GM18519 (cell line): ENCODE measurements around the gene ENSA.
A peak's percentile ranks its signal among the peaks of the same experiment; 100 is the strongest.
"Not testable (repeated sequence)": the region's sequence is repeated elsewhere in the genome, so short reads cannot be mapped to it uniquely, and the experiment has no call there.

Source experiments
- ATAC-seq: cut with Tn5 transposase; IDR thresholded peaks from one replicate; pipeline ENCODE4 v1.9.1; 2021; ENCODE audit warnings: mild to moderate bottlenecking, moderate library complexity; ENCODE audit not compliant: unreplicated experiment, low FRiP score

Gene ENSA

DNA sequence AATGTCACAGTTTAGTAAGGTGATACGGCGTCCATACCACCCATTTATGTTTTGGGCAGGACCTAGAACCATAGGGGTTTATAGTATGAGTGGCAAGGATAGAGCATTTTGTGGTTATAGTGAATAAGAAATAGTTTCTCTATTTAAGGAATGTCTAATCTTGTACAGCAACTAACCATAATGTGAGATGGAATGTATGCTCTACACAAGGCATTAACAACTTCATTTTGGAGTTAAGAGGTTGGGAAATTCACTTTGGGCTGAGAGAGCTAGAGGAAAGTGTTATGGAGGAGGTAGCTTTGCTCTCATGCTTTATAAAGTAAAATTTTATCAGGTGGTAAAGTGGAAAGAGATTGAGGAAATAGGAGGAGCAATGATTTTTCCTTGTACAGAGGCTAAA lies 47.0 kb downstream of the ENSA start:
- no peak for ATAC-seq

DNA sequence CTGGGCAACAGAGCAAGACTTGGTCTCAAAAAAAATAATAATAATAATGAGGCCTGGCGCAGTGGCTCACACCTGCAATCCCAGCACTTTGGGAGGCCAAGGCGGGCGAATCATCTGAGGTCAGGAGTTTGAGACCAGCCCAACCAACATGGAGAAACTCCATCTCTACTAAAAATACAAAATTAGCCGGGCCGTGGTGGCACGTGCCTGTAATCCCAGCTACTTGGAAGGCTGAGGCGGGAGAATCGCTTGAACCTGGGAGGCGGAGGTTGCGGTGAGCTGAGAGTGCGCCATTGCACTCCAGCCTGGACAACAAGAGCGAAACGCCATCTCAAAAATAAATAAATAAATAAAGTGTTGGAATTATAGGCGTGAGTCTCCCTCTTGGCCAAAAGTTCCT lies 47.5 kb downstream of the ENSA start:
- not testable (repeated sequence) for ATAC-seq

DNA sequence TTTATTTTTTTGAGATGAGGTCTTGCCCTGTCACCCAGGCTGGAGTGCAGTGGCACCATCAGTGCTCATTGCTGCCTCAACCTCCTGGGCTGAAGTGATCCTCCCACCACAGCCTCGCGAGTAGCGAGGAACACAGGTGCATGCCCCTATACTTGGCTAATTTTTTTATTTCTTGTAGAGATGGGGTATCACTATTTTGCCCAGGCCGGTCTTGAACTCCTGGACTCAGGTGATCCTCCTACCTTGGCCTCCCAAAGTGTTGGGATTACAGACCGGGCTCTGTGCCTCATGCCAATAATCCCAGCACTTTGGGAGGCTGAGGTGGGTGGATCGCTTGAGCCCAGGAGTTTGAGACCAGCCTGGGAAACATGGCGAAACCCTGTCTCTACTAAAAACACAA lies 48.0 kb downstream of the ENSA start:
- not testable (repeated sequence) for ATAC-seq

DNA sequence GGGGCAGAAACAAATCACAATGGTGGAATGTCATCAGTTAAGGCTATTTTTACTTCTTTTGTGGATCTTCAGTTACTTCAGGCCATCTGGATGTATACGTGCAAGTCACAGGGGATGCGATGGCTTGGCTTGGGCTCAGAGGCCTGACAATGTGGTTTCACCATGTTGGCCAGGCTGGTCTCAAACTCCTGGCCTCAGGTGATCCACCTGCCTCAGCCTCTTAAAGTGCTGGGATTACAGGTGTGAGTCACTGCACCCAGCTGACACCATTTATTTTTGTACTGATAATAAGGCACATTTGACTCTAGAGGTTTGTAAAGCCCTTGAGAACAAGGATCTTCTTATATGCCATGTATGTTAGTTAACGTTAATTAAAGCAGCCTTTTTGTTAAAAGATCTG lies 48.4 kb downstream of the ENSA start:
- not testable (repeated sequence) for ATAC-seq

DNA sequence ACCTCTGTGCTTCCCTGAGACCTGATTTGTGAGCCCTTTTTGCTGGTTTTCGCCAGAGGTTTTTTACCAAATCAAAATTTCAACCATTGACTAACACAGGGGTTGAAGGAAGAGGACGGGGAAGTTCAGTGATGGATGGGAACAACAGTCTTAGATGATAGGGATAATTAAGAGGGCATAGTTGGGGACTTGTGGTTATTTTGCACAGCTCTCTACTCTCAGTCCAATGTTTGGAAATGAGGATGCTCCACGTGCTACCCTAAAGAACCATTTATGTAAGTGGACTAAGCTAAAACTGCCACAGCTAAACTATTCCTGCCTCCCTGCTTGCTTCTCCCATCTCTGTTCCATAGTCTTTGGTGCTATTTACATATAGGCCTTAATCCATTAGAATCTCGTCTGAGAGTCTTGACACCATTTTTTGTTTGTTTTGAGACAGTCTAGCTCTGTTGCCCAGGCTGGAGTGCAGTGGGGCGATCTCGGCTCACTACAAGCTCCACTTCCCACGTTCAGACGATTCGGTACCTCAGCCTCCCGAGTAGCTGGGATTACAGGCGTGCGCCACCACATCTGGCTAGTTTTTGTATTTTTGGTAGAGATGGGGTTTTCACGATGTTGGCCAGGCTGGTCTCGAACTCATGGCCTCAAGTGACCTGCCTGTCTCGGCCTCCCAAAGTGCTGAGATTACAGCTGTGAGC lies 49.3 kb downstream of the ENSA start:
- ATAC-seq, result no peak

DNA sequence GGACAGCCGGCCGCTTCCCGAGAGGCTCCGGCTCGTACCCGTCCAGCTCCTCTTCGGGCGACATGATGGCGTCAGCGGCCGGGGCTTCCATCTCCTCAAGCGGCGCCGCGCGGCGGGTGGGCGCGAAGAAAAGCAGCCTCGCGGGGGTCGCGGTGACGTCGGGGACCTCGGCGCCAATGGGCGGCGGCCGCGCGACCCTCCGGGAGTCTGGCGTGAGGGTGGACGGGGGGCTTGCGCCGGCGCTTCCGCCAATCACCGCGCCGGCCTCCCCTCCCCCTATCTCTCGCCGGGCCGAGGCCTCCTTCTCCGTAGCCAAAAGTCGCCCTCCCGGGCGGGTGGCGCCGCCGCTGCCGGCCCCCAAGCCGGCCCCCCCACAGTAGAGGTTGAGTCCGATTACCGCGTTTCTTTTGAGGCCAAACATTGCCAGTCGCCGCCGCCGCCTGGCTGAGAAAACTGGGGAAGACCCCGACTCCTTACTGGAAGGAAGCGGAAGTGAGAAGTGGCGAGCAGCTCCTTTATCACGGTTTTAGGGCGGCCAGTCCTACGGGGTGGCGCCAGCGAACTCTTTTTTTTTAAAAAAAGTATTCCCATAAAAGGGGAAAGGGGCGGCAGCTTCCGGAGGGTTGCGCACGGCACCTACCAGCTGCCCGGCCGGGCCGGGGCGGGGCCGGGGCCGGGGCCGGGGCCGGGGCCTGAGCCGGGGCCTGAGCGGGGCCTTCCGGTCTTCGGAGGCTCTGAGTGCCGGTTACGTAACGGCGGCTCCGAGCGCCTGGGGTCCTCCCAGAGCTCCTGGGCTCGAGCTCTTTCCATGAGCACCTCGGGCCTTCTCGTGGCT lies 50.1 kb downstream of the ENSA start, which contains the start of gene MCL1:
TSS of gene MCL1 (minus strand) at position 501 of the 835 bp plus-strand sequence. CDS start at position 421, 80 bp downstream.
- peak; percentile 76 for ATAC-seq

DNA sequence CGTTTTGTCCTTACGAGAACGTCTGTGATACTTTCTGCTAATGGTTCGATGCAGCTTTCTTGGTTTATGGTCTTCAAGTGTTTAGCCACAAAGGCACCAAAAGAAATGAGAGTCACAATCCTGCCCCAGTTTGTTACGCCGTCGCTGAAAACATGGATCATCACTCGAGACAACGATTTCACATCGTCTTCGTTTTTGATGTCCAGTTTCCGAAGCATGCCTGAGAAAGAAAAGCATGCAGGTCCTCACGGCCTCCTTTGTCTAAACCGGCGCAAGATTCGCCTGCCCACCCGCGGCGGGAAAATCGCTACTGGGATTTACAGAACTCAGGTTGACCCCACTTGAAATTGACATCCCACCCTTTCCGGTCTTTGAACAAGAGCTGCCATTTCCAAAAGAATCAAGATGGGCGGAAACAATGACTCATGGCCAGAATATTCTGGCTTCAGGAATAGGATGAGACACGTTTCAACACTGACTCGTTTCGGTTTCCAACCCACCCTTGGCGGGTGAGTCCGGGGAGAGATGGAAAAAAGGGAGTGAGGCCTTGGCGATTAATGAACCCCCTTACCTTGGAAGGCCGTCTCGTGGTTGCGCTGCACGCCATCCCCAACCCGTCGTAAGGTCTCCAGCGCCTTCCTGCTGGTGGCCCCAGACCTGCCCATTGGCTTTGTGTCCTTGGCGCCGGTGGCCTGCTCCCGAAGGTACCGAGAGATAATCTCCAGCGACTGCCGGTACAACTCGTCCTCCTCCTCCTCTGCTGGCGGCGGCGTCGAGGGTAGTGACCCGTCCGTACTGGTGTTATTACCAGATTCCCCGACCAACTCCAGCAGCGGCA lies 50.9 kb downstream of the ENSA start:
- ATAC-seq, result no peak

DNA sequence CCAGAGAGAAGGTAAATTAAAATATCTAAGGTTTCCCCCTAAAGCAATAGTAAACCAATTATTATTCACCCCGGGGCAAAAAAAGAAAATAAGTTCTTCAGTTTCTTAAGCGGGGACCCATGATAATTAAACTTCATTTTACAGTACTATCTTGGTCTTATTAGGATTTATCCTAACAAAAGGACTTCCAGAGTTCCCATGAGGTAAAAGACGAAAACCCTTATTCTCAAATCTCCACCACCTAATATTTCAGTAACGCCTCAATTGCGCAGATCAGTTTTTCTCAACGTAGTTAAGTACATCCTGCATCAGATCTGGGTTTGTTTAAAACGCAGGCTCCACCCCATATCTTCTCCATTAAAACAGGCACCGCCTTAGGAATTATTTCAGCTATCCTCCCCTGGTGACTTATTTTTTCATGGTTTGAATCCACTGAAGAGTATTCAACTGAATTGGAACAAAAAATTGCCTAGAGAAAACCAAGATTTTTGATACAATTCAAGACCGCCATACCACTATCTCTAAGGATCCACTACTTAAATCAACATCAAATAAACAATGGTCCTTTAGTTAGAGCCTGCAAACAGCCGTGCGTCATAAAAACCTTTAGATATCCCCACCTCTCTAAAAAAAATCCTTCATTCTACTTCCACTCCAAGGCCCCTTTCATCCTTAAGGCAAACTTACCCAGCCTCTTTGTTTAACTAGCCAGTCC lies 51.7 kb downstream of the ENSA start:
- ATAC-seq, result no peak

DNA sequence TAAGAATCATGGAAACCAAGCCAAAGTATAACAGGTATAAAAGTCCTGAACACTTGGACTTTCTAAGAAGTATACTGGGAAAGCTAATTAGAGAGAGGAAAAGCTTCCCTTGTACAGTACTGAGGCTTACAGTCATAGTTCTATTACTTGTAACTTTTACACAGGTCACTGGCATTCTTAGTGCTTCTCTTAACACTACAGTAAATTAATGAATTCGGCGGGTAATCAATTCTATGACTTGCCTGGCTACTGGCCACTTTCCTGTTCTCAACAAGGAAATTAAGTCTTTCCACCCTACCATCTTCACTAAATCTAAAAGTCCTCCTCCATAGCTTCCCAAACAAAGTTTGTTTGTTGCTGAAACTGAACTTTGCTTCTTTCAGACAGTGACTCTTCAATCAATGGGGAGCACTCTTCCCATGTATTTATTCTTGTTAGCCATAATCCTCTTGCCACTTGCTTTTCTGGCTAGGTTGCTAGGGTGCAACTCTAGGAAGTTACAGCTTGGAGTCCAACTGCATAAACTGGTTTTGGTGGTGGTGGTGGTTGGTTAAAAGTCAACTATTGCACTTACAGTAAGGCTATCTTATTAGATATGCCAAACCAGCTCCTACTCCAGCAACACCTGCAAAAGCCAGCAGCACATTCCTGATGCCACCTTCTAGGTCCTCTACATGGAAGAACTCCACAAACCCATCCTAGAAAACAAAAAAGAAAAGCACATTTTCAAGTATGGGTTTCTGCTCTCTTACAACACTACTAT lies 52.4 kb downstream of the ENSA start:
- no peak for ATAC-seq

DNA sequence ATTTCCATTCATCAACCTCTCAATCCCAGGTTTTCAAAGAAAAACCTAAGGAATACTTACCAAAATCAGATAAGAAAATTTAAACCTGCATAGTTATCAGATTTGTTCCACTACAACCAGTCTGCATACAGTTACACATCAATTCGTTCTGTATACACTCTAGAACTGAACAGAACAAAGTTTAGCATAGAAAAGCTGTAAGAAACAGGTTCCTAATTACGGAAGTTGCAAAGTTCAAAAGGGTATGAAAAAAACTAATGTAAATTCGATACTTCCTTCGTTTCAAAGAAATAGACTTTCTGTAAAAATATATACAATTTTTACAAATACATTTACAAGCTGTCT lies 53.1 kb downstream of the ENSA start:
- ATAC-seq, result no peak

DNA sequence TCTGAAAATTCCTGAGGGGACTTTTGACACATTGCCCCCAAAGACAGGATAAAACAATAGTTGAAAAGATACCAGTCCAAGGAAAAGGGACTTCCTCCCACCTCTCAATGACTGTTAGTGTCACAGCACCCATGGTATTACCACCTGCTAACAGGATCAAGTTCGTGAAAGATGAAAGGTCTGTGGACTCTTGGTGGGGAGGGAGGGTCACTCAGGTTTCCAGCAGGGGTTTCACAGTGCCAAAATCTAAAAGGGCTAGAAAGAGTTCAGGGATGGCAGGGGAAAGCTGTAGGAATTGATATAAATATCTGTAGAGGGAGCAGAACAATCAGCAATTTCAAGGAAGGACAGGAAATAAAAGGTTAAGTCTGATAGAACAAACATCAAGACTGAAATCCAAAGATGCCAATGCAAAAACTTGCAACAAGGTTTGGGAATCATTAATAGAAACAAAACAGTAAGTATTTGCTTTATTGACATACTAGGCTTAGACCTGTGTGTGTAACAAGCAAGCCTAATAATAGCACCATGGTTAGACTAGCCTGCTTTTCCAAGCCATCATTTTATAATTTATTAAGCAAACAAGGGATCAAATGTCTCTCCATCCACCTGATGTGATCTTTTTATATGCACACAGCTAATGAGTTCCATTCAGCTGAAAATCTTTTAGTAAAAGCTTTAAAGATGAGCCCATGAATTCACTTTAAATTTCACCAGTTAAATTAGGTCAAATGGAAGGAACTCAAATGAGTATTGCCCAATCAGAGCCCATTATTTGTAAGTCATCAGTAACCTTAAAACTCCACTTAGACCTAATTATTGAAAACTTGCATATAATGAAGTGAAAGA lies 53.7 kb downstream of the ENSA start:
- ATAC-seq, result no peak

DNA sequence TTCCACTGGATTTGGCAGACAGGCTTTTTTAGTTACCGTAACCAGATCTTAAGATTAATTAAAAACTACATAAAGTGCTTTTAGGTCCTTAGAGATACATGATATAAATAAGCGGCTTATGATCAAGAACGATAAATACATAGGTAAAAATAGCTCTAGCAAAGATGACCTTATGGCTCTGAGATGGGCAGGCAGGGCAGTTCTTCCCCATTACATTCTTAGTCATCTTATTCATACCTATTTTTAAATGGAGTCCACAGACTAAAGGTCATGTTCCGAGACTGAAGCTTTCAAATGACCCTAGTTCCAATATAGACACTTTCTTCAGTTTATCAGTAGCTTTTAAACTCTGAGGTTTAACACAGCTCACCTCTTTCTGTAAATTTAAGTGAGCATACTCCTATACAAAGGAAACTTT lies 54.3 kb downstream of the ENSA start:
- no peak for ATAC-seq

DNA sequence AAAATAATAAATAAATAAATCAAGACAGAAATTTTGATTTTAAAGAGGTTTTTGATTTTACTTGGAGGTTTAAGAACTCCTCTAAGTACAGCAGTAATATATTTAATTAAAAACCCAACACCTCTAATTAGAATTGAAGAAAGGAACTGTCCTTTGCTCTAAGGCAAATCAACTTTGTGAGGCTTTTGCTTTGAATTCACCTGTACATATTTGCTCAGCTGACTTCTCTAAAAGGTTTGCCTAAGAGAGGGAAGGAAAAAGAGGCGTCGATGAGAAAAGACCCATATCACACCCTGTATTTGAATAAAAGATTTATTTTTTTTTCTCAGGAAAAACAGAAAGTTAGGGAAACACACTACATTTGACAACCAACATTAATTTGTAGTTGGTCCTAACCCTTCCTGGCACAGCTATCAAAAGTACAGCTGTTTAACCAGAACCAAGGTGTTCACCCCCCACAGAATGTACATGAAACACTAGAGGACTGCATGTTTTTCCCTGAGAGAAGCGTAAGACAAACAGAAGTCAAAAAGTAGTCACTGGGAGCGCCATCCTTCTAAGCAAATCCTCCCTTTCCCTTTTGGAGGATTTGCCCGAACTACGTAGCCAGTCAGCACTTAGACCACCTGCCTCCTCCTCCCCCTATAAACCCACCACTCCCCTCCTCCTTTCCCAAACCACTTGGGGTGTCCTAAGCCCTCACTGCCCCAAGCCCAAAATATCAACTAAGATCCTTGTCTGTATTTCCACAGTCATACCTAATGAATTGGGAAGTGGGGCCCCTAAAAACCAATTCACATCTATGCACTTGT lies 54.9 kb downstream of the ENSA start:
- ATAC-seq, result no peak

DNA sequence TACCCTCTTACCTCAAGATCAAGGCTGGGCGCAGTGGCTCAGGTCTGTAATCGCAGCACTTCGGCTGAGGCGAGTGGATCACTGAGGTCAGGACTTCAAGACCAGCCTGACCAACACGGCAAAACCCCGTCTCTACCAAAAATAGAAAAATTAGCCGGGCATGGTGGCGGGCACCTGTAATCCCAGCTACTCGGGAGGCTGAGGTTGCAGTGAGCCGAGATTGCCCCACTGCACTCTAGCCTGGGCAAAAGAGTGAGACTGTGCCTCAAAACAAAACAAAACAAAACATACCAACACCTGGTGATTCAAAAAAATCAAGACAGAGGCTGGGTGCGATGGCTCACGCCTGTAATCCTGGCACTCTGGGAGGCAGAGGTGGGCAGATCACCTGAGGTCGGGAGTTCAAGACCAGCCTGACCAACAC lies 55.8 kb downstream of the ENSA start:
- ATAC-seq, result not testable (repeated sequence)

DNA sequence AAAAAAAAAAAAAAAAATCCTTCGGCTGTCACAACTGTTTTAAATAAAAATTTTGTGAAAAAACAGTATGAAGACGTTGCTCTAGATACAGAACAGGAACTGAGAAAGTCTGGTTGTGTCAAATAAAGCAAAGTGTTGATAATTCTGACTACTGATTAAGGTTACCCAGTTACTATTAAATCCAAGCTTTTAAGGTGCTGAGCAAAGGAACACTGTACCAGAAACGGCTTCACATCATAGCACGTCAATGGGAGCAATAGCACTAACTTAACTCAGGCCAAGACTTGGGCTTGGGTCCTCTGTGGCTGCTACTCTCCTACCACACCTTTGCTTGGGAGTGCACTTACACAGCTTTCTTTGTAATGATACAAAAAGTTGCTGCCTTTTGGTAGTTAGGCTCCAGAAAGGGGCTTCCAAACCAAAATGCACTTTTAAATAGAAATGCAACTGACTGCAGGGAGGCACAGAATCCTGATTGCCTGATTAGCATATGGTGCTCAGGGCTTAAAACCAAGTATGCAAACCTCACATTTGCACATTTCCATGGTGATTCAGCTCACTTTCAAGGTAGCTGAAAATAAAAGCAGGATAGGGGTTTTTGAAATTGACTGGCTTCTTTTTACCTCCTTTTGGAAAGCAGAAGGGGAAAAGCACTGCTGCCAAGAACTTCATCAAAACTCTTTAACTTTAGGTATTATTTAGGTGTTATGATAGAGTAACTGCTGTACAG lies 56.3 kb downstream of the ENSA start:
- ATAC-seq, result no peak
